ENCODE results near the gene PITX1.

GRCh38 chr5:135045488-135045887 lies 11.5 kb upstream of the PITX1 start:
- no peak for TF ChIP-seq EZH2 (IDR thresholded peaks at IDR 0.05; ENCODE audit: insufficient read depth, poor library complexity, severe bottlenecking)
- TF ChIP-seq EZH2phosphoT487 (IDR thresholded peaks at IDR 0.05; ENCODE audit: insufficient read depth, low read depth), result no peak
